Caco-2 (cell line): Measurements from ENCODE around the gene NSUN6. TPM values are rescaled to one million over a fixed set of nuclear protein-coding genes. Genes with fewer than 3 reads are reported as not detected.

Experiments
- BruUV-seq: library from RNA; stranded (reverse); fragments of 400-500 nt; replicated peaks from 2 replicates; lab custom pipeline; 2021; lab: Mats Ljungman, UMichigan
- CTCF ChIA-PET: fragments of 300-600 bp; sonication (Branson Sonifier 250); formaldehyde crosslinking; loops from one replicate; lab custom pipeline; 2022; ENCODE audit warnings: antibody characterized with exemption; lab: Charles Lee
- POLR2A ChIA-PET: fragments of 300-600 bp; sonication (Branson Sonifier 250); formaldehyde crosslinking; loops from one replicate; lab custom pipeline; 2022; ENCODE audit warnings: antibody characterized with exemption; lab: Charles Lee
- DNase-seq, 2 experiments: peaks; one replicate each; pipeline versions ENCODE4 v3.0.0 to v3.0.0-alpha.2; 2020 to 2022
- H3K27me3 ChIP-seq: replicated peaks from 2 replicates; pipeline ENCODE4 v1.6.0; 2011; ENCODE audit warnings: low read length; ENCODE audit not compliant: control insufficient read depth, insufficient read depth
- H3K36me3 ChIP-seq: 2 replicates; pipeline ENCODE4 v1.5.1; 2011; ENCODE audit warnings: low read length; ENCODE audit not compliant: control insufficient read depth, insufficient read depth
- H3K4me1 ChIP-seq: fragments of 250-450 bp; sonication (Bioruptor Pico); 2 replicates; pipeline ENCODE4 v1.5.1; 2020; ENCODE audit warnings: mild to moderate bottlenecking
- H3K4me3 ChIP-seq: 2 replicates; pipeline ENCODE4 v1.5.1; 2011; ENCODE audit warnings: low read depth, mild to moderate bottlenecking, control low read depth, low read length
- H3K9me3 ChIP-seq: fragments of 250-450 bp; sonication (Bioruptor Pico); 2 replicates; pipeline ENCODE4 v1.5.1; 2020; ENCODE audit warnings: mild to moderate bottlenecking, moderate library complexity
- H3K27ac Mint-ChIP-seq: one replicate; pipeline ENCODE4 v1.8.0; 2022; ENCODE audit warnings: mixed read lengths; ENCODE audit not compliant: unreplicated experiment
- H3K27me3 Mint-ChIP-seq: one replicate; pipeline ENCODE4 v1.8.0; 2022; ENCODE audit warnings: mixed read lengths; ENCODE audit not compliant: insufficient read depth, unreplicated experiment
- H3K36me3 Mint-ChIP-seq: one replicate; pipeline ENCODE4 v1.8.0; 2022; ENCODE audit warnings: mild to moderate bottlenecking, mixed read lengths; ENCODE audit not compliant: insufficient read depth, unreplicated experiment
- H3K4me1 Mint-ChIP-seq: one replicate; pipeline ENCODE4 v1.8.0; 2022; ENCODE audit warnings: low read depth, mixed read lengths; ENCODE audit not compliant: unreplicated experiment
- H3K4me3 Mint-ChIP-seq: one replicate; pipeline ENCODE4 v1.8.0; 2022; ENCODE audit warnings: mild to moderate bottlenecking, moderate library complexity, mixed read lengths; ENCODE audit not compliant: unreplicated experiment
- H3K9me3 Mint-ChIP-seq: one replicate; pipeline ENCODE4 v1.8.0; 2022; ENCODE audit warnings: mixed read lengths; ENCODE audit not compliant: unreplicated experiment
- CTCF ChIP-seq, 2 experiments: fragments of 200-600 bp in 1 of 2; IDR thresholded peaks; 1 replicate in 1 of 2; 2 replicates in 1 of 2; pipeline versions ENCODE4 v1.5.1 to v1.8.0; 2011 to 2022; ENCODE audit warnings: antibody characterized with exemption in 1 of 2, control low read depth in 1 of 2, inconsistent platforms in 1 of 2, low read depth in 1 of 2, low read length in 1 of 2, mild to moderate bottlenecking in 1 of 2, moderate library complexity in 1 of 2; ENCODE audit not compliant: insufficient read depth in 1 of 2, severe bottlenecking in 1 of 2, unreplicated experiment in 1 of 2
- intact Hi-C: fragments of 100-400 bp; cut with micrococcal nuclease; formaldehyde crosslinking; loops from one replicate; pipeline ENCODE4 v1.10.0; 2022; ENCODE audit not compliant: unreplicated experiment
- total RNA-seq: library from RNA; stranded (reverse); gene quantifications from 2 replicates; pipeline ENCODE4 v1.2.3, GENCODE V29; 2022

NSUN6 gene
- total RNA-seq, 1 experiment from 2014 or later: 17.3 TPM

GRCh38 chr10:18527687-18528086 is 123.7 kb downstream of the NSUN6 start:
- Mint-ChIP-seq H3K9me3 (peaks cover 13% of the 10 kb centered on the region), H3K36me3 (peaks cover 5% of the 10 kb centered on the region), H3K4me3 (no peak overlapping the region), H3K4me1 (no peaks in the 10 kb centered on the region), H3K27ac (no peak overlapping the region), H3K27me3 (no peaks in the 10 kb centered on the region)
- CTCF ChIA-PET: interaction anchor here (0.6 kb wide), 1 partner anchor 20 kb away, joined by 3 read pairs; no protein-coding TSS in a partner anchor
- no TSS peak for BruUV-seq
- no peak for TF ChIP-seq CTCF (IDR thresholded peaks at IDR 0.05; ENCODE audit: insufficient read depth in 1 of 2, low read depth in 1 of 2, low read length in 1 of 2, severe bottlenecking in 1 of 2, unreplicated experiment in 1 of 2)
- no peak overlapping the region for H3K4me3 ChIP-seq
- H3K36me3 ChIP-seq: no peaks in the 10 kb centered on the region; the same call in 1 of the 2 replicates
- POLR2A ChIA-PET: no interaction called here
- no peaks in the 10 kb centered on the region for H3K27me3 ChIP-seq
- no peaks in the 10 kb centered on the region for H3K9me3 ChIP-seq
- intact Hi-C loops: no loop called here
- no peaks in the 10 kb centered on the region for H3K4me1 ChIP-seq
- no peak for DNase-seq

- H3K9me3 Mint-ChIP-seq: no peaks in the 10 kb centered on the region
- H3K4me1 ChIP-seq: no peaks in the 10 kb centered on the region
- POLR2A ChIA-PET: no interaction called here
- no peaks in the 10 kb centered on the region for H3K36me3 Mint-ChIP-seq
- TF ChIP-seq CTCF (IDR thresholded peaks at IDR 0.05; ENCODE audit: insufficient read depth in 1 of 2, low read depth in 1 of 2, low read length in 1 of 2, severe bottlenecking in 1 of 2, unreplicated experiment in 1 of 2): no peak
- H3K9me3 ChIP-seq: no peaks in the 10 kb centered on the region
- H3K27me3 ChIP-seq: no peaks in the 10 kb centered on the region
- H3K36me3 ChIP-seq: no peaks in the 10 kb centered on the region
- intact Hi-C loops: no loop called here
- CTCF ChIA-PET: no interaction called here
- no peak overlapping the region for H3K27ac Mint-ChIP-seq
- BruUV-seq: no TSS peak
- H3K4me3 Mint-ChIP-seq: no peak overlapping the region
- DNase-seq: no peak
- H3K4me1 Mint-ChIP-seq: no peaks in the 10 kb centered on the region
- H3K27me3 Mint-ChIP-seq: no peaks in the 10 kb centered on the region
- H3K4me3 ChIP-seq: no peak overlapping the region
These were observed 127.5 kb downstream of the NSUN6 start for GRCh38 chr10:18523858-18524257.

DNA sequence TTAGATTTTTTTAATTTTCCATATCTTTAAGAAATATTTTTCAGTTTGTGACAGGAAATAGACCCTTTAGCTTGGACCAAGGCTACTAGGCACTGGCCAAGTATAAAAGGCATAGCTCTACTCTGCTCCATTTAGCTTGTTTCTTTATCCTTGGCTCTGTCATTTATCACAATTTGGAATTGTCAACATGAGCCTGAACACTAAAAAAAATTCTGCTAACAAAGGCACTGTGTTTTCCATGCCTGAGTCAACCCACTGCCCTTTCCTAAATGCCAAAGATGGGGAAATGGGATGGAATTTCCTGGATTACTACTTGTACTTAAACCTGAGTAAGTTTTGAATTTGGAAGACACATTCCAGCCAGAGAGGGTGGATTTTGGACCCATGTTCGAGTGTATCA is 128.4 kb downstream of the NSUN6 start:
- ChIA-PET POLR2A (interaction anchor here (1.1 kb wide), 1 partner anchor 64 kb away, joined by 3 read pairs; no protein-coding TSS in a partner anchor), CTCF (no interaction called here)
- H3K27ac Mint-ChIP-seq: no peak overlapping the region
- DNase-seq: no peak
- H3K27me3 ChIP-seq: no peaks in the 10 kb centered on the region
- H3K36me3 ChIP-seq: no peaks in the 10 kb centered on the region
- no peaks in the 10 kb centered on the region for H3K36me3 Mint-ChIP-seq
- no peaks in the 10 kb centered on the region for H3K27me3 Mint-ChIP-seq
- TF ChIP-seq CTCF (IDR thresholded peaks at IDR 0.05; ENCODE audit: insufficient read depth in 1 of 2, low read depth in 1 of 2, low read length in 1 of 2, severe bottlenecking in 1 of 2, unreplicated experiment in 1 of 2): no peak
- no peak overlapping the region for H3K4me3 ChIP-seq
- H3K9me3 Mint-ChIP-seq: no peaks in the 10 kb centered on the region
- no peaks in the 10 kb centered on the region for H3K4me1 Mint-ChIP-seq
- intact Hi-C loops: no loop called here
- H3K4me3 Mint-ChIP-seq: no peak overlapping the region
- no peaks in the 10 kb centered on the region for H3K4me1 ChIP-seq
- BruUV-seq: no TSS peak
- no peaks in the 10 kb centered on the region for H3K9me3 ChIP-seq
